GM13977 (cell line): ENCODE results near the gene ARGLU1.

Experiments used
- DNase-seq: peaks from one replicate; pipeline ENCODE4 v3.0.0; 2012; ENCODE audit warnings: low spot score
- in situ Hi-C: fragments of 300-500 bp; cut with MboI; formaldehyde crosslinking; loops from one replicate; pipeline ENCODE4 v1.12.0; 2022; ENCODE audit warnings: low sequenced_read_pairs, low pct_unique_long_range_greater_than_20kb, mixed read lengths, inconsistent platforms; ENCODE audit not compliant: unreplicated experiment
- TF ChIP-seq, protein P1 (sequence below): IDR thresholded peaks from 2 replicates; pipeline ENCODE4 v1.5.1; 2012; ENCODE audit warnings: mild to moderate bottlenecking, control low read depth; ENCODE audit not compliant: insufficient read depth; ENCODE audit errors: extremely low read depth, missing control alignments

ARGLU1 gene

DNA sequence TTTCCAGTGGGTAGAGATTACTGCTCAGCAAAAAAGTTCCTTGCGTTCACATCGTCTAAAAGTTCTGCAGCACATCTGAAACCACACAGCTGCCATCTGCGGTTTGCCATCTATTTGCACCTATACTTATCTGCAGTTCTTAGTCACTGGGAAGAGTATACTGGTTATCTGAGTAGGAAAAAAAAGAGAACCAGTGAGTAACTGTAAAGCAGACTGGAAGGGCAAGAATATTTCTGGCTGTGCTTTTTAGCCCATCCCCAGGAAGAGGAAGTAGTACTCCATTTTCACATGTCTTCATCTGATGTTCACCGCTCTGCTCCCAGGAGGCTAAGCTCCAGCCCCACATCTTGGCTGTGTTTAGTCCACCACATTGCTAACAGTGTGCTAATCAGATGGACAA is 68.0 kb downstream of the ARGLU1 start:
- DNase-seq: no peak
- TF ChIP-seq, protein P1, sequence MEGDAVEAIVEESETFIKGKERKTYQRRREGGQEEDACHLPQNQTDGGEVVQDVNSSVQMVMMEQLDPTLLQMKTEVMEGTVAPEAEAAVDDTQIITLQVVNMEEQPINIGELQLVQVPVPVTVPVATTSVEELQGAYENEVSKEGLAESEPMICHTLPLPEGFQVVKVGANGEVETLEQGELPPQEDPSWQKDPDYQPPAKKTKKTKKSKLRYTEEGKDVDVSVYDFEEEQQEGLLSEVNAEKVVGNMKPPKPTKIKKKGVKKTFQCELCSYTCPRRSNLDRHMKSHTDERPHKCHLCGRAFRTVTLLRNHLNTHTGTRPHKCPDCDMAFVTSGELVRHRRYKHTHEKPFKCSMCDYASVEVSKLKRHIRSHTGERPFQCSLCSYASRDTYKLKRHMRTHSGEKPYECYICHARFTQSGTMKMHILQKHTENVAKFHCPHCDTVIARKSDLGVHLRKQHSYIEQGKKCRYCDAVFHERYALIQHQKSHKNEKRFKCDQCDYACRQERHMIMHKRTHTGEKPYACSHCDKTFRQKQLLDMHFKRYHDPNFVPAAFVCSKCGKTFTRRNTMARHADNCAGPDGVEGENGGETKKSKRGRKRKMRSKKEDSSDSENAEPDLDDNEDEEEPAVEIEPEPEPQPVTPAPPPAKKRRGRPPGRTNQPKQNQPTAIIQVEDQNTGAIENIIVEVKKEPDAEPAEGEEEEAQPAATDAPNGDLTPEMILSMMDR: no peak

DNA sequence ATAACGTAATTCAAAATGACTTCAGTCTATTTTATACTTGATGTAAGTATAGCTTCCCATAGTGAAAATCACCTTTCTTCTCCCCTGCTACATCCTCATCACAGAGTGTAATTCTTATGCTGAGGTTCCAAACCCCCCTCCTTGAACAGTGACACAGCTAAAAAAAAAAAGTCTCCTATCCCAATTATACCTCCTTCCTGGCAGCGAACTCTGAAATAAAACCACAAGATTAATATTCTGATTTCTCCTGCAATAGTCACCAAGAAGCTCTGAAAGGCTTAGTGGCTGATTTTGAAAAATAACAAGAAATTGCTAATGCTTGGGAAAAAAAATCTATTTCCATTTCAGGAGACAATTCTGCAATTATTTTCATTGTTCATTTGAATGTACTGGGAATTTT is 68.8 kb downstream of the ARGLU1 start:
- TF ChIP-seq, protein P1: no peak
- in situ Hi-C loops: no loop called here
- DNase-seq: no peak

More for the DNA sequence above, 68.0 kb downstream of the ARGLU1 start:
- in situ Hi-C loops: no loop called here

DNA sequence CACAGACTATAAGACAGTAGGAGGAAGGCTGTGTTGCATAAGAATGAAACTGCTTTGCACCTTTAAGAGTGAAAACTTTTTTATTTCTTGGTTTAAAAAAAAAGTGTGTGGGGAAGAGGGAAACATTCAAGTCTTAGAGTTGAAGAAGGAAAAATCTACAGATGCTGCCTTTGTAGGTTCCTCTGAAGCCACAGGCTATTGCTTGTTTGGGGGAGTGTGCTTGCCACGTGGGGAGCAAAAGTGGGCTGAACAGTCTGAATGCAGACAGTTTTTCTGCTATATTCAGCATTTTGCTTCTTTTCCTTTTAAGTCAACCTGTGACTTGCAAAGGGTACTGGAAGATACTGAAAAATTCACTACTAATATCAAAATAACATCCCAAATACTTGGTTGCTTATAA is 69.4 kb downstream of the ARGLU1 start:
- in situ Hi-C loops: no loop called here
- DNase-seq: no peak
- TF ChIP-seq, protein P1: no peak

DNA sequence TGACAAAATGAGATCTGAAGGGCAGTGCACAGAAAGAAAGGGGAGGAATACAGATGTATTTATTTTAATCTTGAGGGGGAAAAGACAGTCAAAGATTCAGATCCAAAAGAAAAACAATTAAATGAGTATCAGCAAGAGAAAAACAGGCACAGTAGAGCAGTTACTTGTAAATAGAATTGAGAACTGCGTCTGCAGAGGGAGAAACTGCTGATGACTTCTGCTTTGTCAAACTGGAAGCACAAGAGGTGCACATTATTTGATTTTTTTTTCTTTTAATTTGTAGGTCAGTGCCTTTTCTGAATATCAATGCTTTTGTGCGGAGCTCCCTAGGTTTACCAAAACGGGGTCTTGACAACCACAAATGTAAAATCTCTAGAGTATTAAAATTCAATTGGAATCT is 69.8 kb downstream of the ARGLU1 start:
- DNase-seq: no peak
- TF ChIP-seq, protein P1: no peak
- in situ Hi-C loops: no loop called here

DNA sequence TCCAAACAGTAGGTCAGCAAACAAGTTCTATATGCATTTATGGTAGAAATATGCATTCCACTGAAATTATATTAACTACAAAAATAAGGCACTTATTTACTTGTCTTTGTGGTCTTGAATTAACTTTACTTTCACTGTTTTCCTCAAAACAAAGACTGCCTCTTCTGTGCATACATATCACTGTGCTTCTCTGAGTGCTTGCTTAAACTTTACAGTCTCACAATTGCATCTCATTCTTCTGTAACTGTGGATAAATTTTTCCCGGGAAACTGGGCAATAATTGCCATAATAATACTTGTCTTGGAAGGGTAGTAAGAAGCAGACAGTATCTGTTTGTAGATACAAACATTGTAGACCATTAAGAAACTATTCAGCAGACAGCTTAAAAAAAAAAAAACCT is 70.9 kb downstream of the ARGLU1 start:
- no peak for DNase-seq
- in situ Hi-C loops: no loop called here
- TF ChIP-seq, protein P1: no peak

DNA sequence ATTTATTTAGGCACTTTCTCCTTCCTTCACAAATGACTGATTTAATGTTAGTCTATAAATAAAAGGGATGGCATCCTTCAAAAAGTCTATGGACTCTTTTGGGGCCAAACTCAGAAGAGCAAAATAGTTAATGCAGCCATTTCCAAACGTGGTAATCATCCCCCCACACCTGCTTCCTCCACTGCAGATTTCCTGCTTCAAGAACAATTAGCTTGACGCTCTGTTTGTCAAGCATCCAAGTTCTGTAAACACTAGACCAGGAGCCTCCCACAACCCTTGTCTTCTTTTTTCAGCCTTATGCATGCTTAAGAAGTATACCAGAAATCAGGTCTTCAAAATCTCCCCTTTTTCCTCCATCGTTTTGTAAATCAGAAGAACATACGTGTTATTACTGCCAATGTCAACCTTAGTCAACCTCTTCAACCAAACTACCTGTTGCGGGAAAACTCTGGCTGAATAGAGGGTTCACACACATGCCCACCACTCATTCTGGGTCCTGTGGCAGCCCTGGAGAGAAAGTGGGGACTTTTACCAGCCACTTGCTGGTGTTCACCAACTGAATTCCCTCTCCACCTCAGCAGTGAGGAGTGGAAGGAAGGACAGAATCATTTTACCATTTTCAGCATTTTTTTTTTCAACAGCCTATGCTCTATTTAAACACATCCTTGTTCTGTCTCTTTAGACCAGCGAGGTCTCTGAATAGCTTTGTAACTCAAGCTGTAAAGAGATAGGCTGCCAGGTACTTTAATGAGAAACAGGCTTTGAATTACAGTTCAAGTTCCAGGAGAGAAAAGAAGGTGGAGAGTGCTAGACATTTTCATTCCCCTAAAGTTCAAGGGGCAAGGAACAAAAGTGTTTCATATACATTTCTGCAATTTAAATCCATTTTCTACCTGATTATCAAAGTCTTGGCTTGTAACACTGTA is 71.6 kb downstream of the ARGLU1 start:
- TF ChIP-seq, protein P1: no peak
- in situ Hi-C loops: no loop called here
- DNase-seq: no peak
